ENCODE results near the gene CDH24. TPM values are rescaled to one million over a fixed set of nuclear protein-coding genes. Genes with fewer than 3 reads are reported as not detected.

The CDH24 gene
- total and polyA plus RNA-seq, 9 of the 15 experiments (the other 6 are each of a cell fraction or from before 2014, with no cell fraction given): 0.04 to 16.2 (median 4.9) TPM

DNA sequence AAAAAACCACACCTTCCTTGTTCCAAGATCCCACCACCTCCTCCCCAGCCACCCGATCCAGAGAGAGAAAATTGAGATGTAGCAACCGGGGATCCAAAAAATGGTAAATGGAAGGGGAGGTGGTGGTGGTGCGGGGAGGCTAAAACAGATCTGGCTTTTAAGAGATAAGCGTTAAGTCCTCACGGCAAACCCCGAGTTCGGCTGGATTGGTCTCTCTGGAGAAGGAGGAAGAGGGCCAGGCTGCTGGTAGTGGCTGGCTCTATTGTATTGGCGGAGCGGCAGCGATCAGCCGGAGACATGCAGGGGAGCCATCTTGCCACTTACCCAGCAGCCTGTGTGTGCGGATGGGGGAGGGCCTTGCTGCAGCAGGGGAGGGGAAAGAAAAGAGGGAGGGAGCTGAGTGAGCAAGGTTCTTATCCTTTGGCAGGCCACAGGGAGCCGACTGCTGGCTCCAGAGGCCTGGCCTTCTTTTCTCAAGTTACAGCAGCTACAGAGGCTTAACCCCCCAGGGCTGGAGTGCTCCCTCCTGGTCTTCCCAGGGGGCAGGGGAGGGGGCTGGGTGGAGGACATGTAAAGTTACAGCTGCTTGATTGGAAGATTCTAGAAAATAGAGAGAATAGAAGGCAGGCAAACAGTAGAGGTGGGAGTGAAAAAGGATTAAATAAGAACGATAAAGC lies 14.1 kb upstream of the CDH24 start (continued):
- TF ChIP-seq, protein P1, sequence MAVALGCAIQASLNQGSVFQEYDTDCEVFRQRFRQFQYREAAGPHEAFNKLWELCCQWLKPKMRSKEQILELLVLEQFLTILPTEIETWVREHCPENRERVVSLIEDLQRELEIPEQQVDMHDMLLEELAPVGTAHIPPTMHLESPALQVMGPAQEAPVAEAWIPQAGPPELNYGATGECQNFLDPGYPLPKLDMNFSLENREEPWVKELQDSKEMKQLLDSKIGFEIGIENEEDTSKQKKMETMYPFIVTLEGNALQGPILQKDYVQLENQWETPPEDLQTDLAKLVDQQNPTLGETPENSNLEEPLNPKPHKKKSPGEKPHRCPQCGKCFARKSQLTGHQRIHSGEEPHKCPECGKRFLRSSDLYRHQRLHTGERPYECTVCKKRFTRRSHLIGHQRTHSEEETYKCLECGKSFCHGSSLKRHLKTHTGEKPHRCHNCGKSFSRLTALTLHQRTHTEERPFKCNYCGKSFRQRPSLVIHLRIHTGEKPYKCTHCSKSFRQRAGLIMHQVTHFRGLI (CRISPR knock-in tag; IDR thresholded peaks at IDR 0.05): no peak
- TF ChIP-seq PRMT5 (CRISPR knock-in tag; IDR thresholded peaks at IDR 0.05) (no peak), HLTF (IDR thresholded peaks at IDR 0.05) (no peak; the same call in 1 of the 2 replicates), ZNF695 (CRISPR knock-in tag; IDR thresholded peaks at IDR 0.05) (no peak), DNMT1 (IDR thresholded peaks at IDR 0.05) (peak; percentile 99), ZBTB7A (IDR thresholded peaks at IDR 0.05; ENCODE audit: borderline replicate concordance, control insufficient read depth, low read depth, low read length) (peak; percentile 67; the same call in 1 of the 2 replicates), NFRKB (IDR thresholded peaks at IDR 0.05; ENCODE audit: low read depth) (peak; percentile 94), ZC3H8 (IDR thresholded peaks at IDR 0.05) (no peak), SP2 (IDR thresholded peaks at IDR 0.05; ENCODE audit: extremely low read depth, low read depth, low read length, poor library complexity, severe bottlenecking) (no peak), ZFX (CRISPR knock-in tag; IDR thresholded peaks at IDR 0.05) (peak; percentile 63), RBM34 (IDR thresholded peaks at IDR 0.05; ENCODE audit: borderline replicate concordance, insufficient read depth, low read length) (no peak), NFXL1 (CRISPR knock-in tag; IDR thresholded peaks at IDR 0.05) (no peak), ARHGAP35 (IDR thresholded peaks at IDR 0.05; ENCODE audit: partially characterized antibody) (no peak), POLR2G (IDR thresholded peaks at IDR 0.05; ENCODE audit: low read depth, low read length) (peak; percentile 83), SAP30 (IDR thresholded peaks at IDR 0.05; ENCODE audit: borderline replicate concordance, insufficient read depth, low read depth, low read length, poor library complexity, severe bottlenecking) (no peak), ASH1L (IDR thresholded peaks at IDR 0.05; ENCODE audit: borderline replicate concordance, low read depth, partially characterized antibody) (no peak), RNF2 (IDR thresholded peaks at IDR 0.05) (no peak), CCAR2 (IDR thresholded peaks at IDR 0.05; ENCODE audit: low read depth, low read length) (no peak), GABPB2 (CRISPR knock-in tag; conservative IDR thresholded peaks at IDR 0.05) (no peak), HNRNPL (IDR thresholded peaks at IDR 0.05; ENCODE audit: low read depth, low read length) (no peak), SPI1 (IDR thresholded peaks at IDR 0.05; ENCODE audit: borderline replicate concordance, low read depth, low read length) (no peak), BRF1 (IDR thresholded peaks at IDR 0.05; ENCODE audit: borderline replicate concordance, extremely low read depth, insufficient read length) (no peak), ZFP36 (IDR thresholded peaks at IDR 0.05; ENCODE audit: low read depth, low read length, partially characterized antibody) (peak; percentile 16), MYNN (IDR thresholded peaks at IDR 0.05) (0 out of 2 replicates have a peak, but pooled peaks have one; percentile 34), MYNN (CRISPR knock-in tag; IDR thresholded peaks at IDR 0.05) (no peak)
- TF ChIP-seq, protein P2, sequence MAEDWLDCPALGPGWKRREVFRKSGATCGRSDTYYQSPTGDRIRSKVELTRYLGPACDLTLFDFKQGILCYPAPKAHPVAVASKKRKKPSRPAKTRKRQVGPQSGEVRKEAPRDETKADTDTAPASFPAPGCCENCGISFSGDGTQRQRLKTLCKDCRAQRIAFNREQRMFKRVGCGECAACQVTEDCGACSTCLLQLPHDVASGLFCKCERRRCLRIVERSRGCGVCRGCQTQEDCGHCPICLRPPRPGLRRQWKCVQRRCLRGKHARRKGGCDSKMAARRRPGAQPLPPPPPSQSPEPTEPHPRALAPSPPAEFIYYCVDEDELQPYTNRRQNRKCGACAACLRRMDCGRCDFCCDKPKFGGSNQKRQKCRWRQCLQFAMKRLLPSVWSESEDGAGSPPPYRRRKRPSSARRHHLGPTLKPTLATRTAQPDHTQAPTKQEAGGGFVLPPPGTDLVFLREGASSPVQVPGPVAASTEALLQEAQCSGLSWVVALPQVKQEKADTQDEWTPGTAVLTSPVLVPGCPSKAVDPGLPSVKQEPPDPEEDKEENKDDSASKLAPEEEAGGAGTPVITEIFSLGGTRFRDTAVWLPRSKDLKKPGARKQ (CRISPR knock-in tag; IDR thresholded peaks at IDR 0.05): no peak
- TF ChIP-seq, protein P3, sequence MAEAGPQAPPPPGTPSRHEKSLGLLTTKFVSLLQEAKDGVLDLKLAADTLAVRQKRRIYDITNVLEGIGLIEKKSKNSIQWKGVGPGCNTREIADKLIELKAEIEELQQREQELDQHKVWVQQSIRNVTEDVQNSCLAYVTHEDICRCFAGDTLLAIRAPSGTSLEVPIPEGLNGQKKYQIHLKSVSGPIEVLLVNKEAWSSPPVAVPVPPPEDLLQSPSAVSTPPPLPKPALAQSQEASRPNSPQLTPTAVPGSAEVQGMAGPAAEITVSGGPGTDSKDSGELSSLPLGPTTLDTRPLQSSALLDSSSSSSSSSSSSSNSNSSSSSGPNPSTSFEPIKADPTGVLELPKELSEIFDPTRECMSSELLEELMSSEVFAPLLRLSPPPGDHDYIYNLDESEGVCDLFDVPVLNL (CRISPR knock-in tag; IDR thresholded peaks at IDR 0.05; ENCODE audit: low read depth): no peak
